HepG2 (cell line): ENCODE results near the gene UXS1. TPM values are rescaled to one million over a fixed set of nuclear protein-coding genes. Genes with fewer than 3 reads are reported as not detected.

ENCODE experiments used
- ATAC-seq: fragments of 200-7000 bp; cut with Tn5 transposase; 3 replicates; pipeline ENCODE4 v1.9.1; 2020; ENCODE audit warnings: mild to moderate bottlenecking, moderate library complexity
- BruUV-seq: library from RNA; stranded (reverse); fragments of 400-500 nt; replicated peaks from 2 replicates; lab custom pipeline; 2021; lab: Mats Ljungman, UMichigan
- CTCF ChIA-PET: fragments of 300-600 bp; formaldehyde crosslinking; extraction: SDS; loops from one replicate; lab custom pipeline; 2021; ENCODE audit warnings: low total read pairs, inconsistent platforms, low intra/inter-chr PET ratio; lab: Yijun Ruan, JAX
- POLR2A ChIA-PET: fragments of 350-600 bp; sonication (Branson Sonifier 250); formaldehyde crosslinking; loops from one replicate; lab custom pipeline; 2020; ENCODE audit warnings: antibody characterized with exemption, inconsistent platforms; lab: Yijun Ruan, JAX
- DNase-seq: peaks from one replicate; pipeline ENCODE4 v3.0.0-alpha.2; 2015; ENCODE audit warnings: low spot score
- FAIRE-seq: peaks from 3 replicates; lab custom pipeline; 2011; peaks lifted over from hg19 to GRCh38; lab: Jason Lieb, UNC
- H2AFZ ChIP-seq: one replicate; pipeline ENCODE4 v1.6.1; 2011; ENCODE audit warnings: low read length, inconsistent platforms
- H3K27ac ChIP-seq: fragments of 300-600 bp; 3 replicates; pipeline ENCODE4 v1.8.0; 2011; ENCODE audit warnings: mixed run types, mild to moderate bottlenecking, mixed read lengths, low read length, inconsistent platforms; ENCODE audit not compliant: insufficient read depth; ENCODE audit errors: extremely low read length
- H3K27me3 ChIP-seq, 2 experiments: fragments of 200-600 bp in 1 of 2; 2 replicates in 1 of 2; 3 replicates in 1 of 2; pipeline versions ENCODE4 v1.6.0 to v1.8.0; 2011; ENCODE audit warnings: low read length in 2 of 2, mild to moderate bottlenecking in 2 of 2, moderate library complexity in 2 of 2, inconsistent platforms in 1 of 2; ENCODE audit not compliant: insufficient read depth in 2 of 2, control insufficient read depth in 1 of 2
- H3K36me3 ChIP-seq, 2 experiments: fragments of 200-600 bp in 1 of 2; replicated peaks in 1 of 2; 2 replicates in 1 of 2; 3 replicates in 1 of 2; pipeline versions ENCODE4 v1.5.1 to v1.8.0; 2011; ENCODE audit warnings: low read length in 2 of 2, inconsistent platforms in 1 of 2; ENCODE audit not compliant: insufficient read depth in 2 of 2, control insufficient read depth in 1 of 2
- H3K4me1 ChIP-seq: 2 replicates; pipeline ENCODE4 v1.5.1; 2012; ENCODE audit warnings: low read length, inconsistent platforms; ENCODE audit not compliant: insufficient read depth
- H3K4me2 ChIP-seq: 2 replicates; pipeline ENCODE4 v1.6.0; 2011; ENCODE audit warnings: low read depth, low read length, inconsistent platforms
- H3K4me3 ChIP-seq, 3 experiments: fragments of 200-600 bp in 1 of 3; sonication (generic), shearing (Covaris generic) in 1 of 3; replicated peaks in 1 of 3; 2 replicates each; pipeline ENCODE4 v1.5.1; 2011 to 2016; ENCODE audit warnings: low read length in 3 of 3, inconsistent platforms in 2 of 3, low read depth in 2 of 3, mild to moderate bottlenecking in 2 of 3, control low read depth in 1 of 3, mixed read lengths in 1 of 3; ENCODE audit not compliant: insufficient read depth in 1 of 3
- H3K79me2 ChIP-seq: one replicate; pipeline ENCODE4 v1.6.1; 2011; ENCODE audit warnings: low read length, inconsistent platforms; ENCODE audit not compliant: insufficient read depth
- H3K9ac ChIP-seq: 2 replicates; pipeline ENCODE4 v1.6.0; 2011; ENCODE audit warnings: mild to moderate bottlenecking, low read depth, low read length, inconsistent platforms; ENCODE audit not compliant: insufficient read depth
- H3K9me3 ChIP-seq: 2 replicates; pipeline ENCODE4 v1.5.1; 2012; ENCODE audit warnings: mild to moderate bottlenecking, low read length
- H4K20me1 ChIP-seq: 2 replicates; pipeline ENCODE4 v1.6.0; 2011; ENCODE audit warnings: inconsistent platforms, mild to moderate bottlenecking, low read length, moderate library complexity; ENCODE audit not compliant: insufficient read depth
- FOXP4 ChIP-seq: sonication (generic); formaldehyde crosslinking; IDR thresholded peaks from 2 replicates; pipeline ENCODE4 v1.4.0; 2020; ENCODE audit warnings: missing genetic modification reagents
- HNF4G ChIP-seq, 2 experiments: sonication (generic) in 1 of 2; formaldehyde crosslinking in 1 of 2; IDR thresholded peaks; 2 replicates each; pipeline versions ENCODE4 v1.4.0 to v1.6.1; 2011 to 2020; ENCODE audit warnings: borderline replicate concordance in 2 of 2, low read depth in 2 of 2, mild to moderate bottlenecking in 2 of 2, low read length in 1 of 2, missing genetic modification reagents in 1 of 2, moderate library complexity in 1 of 2
- MED8 ChIP-seq: sonication (generic); formaldehyde crosslinking; IDR thresholded peaks from 2 replicates; pipeline ENCODE4 v1.8.1; 2023; ENCODE audit warnings: mild to moderate bottlenecking, missing genetic modification reagents; ENCODE audit not compliant: insufficient replicate concordance
- RFXAP ChIP-seq: sonication (generic); formaldehyde crosslinking; IDR thresholded peaks from 2 replicates; pipeline ENCODE4 v1.4.0; 2020; ENCODE audit warnings: missing genetic modification reagents, borderline replicate concordance
- ZNF160 ChIP-seq: sonication (generic); formaldehyde crosslinking; IDR thresholded peaks from 2 replicates; pipeline ENCODE4 v1.8.0; 2022; ENCODE audit warnings: mild to moderate bottlenecking, inconsistent platforms, missing genetic modification reagents
- ZNF17 ChIP-seq: sonication (generic); formaldehyde crosslinking; IDR thresholded peaks from 2 replicates; pipeline ENCODE4 v1.5.0; 2020; ENCODE audit warnings: mild to moderate bottlenecking, missing genetic modification reagents
- ZNF326 ChIP-seq: sonication (generic); formaldehyde crosslinking; IDR thresholded peaks from 2 replicates; pipeline ENCODE4 v1.4.0; 2020; ENCODE audit warnings: missing genetic modification reagents, borderline replicate concordance
- ZNF484 ChIP-seq: sonication (generic); formaldehyde crosslinking; IDR thresholded peaks from 2 replicates; pipeline ENCODE4 v1.5.1; 2020; ENCODE audit warnings: mild to moderate bottlenecking, low read depth, missing genetic modification reagents, borderline replicate concordance
- whole genome bisulfite sequencing: methylation state at CpG from one replicate; pipeline ENCODE4 v1.1.6; 2017; ENCODE audit warnings: low lambda C conversion rate; 5-methylcytosine and 5-hydroxymethylcytosine counted together
- in situ Hi-C: cut with HindIII; loops from 2 replicates; pipeline ENCODE4 v1.10.0; 2017; ENCODE audit warnings: low pct_unique_long_range_greater_than_20kb; ENCODE audit not compliant: extremely low pct_ligation_motif_present
- intact Hi-C: fragments of 100-400 bp; cut with micrococcal nuclease; formaldehyde crosslinking; loops from one replicate; pipeline ENCODE4 v1.10.0; 2022; ENCODE audit not compliant: unreplicated experiment
- polyA plus RNA-seq, 8 experiments: library from polyadenylated mRNA; depleted of rRNA in 3 of 8; stranded (reverse) in 7 of 8; unstranded in 1 of 8; fragments of >200 nt; fragmentation: Illumina TruSeq in 4 of 8; extraction: Trizol in 4 of 8; gene quantifications; 2 replicates each; pipeline versions ENCODE4 v1.2.1 to v1.2.3, GENCODE V29; 2011 to 2016; ENCODE audit warnings: low read depth in 4 of 8, missing spikeins in 1 of 8, mixed read lengths in 1 of 8; ENCODE audit not compliant: insufficient read depth in 1 of 8
- total RNA-seq, 5 experiments: library from RNA; depleted of rRNA; stranded (reverse); fragments of >200 nt; fragmentation: Illumina TruSeq; extraction: Trizol; gene quantifications; 2 replicates each; pipeline ENCODE4 v1.2.3, GENCODE V29; 2016; ENCODE audit warnings: low read depth in 1 of 5

UXS1 gene
- total and polyA plus RNA-seq, 2 of the 13 experiments (the other 11 are each of a cell fraction or from before 2014, with no cell fraction given) = 53.3 to 110 TPM

- Histone ChIP-seq H3K4me3 (no peak overlapping the region), H4K20me1 (no peaks in the 10 kb centered on the region), H3K27me3 (peaks cover 0 to 23% of the 10 kb centered on the region in 2 experiments; a peak in 3 of 5 replicates), H2AFZ (no peak overlapping the region), H3K79me2 (no peaks in the 10 kb centered on the region), H3K4me1 (no peaks in the 10 kb centered on the region), H3K36me3 (no peaks in the 10 kb centered on the region), H3K9me3 (no peaks in the 10 kb centered on the region), H3K27ac (no peak overlapping the region), H3K4me2 (no peak overlapping the region), H3K9ac (no peak overlapping the region)
- DNase-seq (no peak), ATAC-seq (no peak; the same call in 1 of the 3 replicates), FAIRE-seq (no peak)
- POLR2A ChIA-PET = no interaction called here
- intact Hi-C loops (no loop called here), in situ Hi-C loops (no loop called here)
- CTCF ChIA-PET = no interaction called here
- no TSS peak for BruUV-seq
- 69% methylated on average over 26 of the region's 26 CpGs for WGBS
- TF ChIP-seq ZNF326 (CRISPR knock-in tag) (no peak), ZNF160 (CRISPR knock-in tag) (no peak), MED8 (no peak), RFXAP (CRISPR knock-in tag) (no peak), HNF4G (IDR thresholded peaks at IDR 0.05; ENCODE audit: borderline replicate concordance, low read depth, low read length) (no peak), HNF4G (CRISPR knock-in tag; IDR thresholded peaks at IDR 0.05; ENCODE audit: borderline replicate concordance, low read depth) (no peak), FOXP4 (CRISPR knock-in tag) (no peak), ZNF17 (no peak), ZNF484 (no peak)
These were observed 127.9 kb downstream of the UXS1 start for GRCh38 chr2:106065983-106066820.
